Subcutaneous adipose tissue (tissue), 4 donors: ENCODE data around the gene BLVRA. TPM values are rescaled to one million over a fixed set of nuclear protein-coding genes. Genes with fewer than 3 reads are reported as not detected.

Experiments
- CTCF ChIP-seq: fragments of 450-650 bp; IDR thresholded peaks from one replicate; pipeline ENCODE4 v1.5.1; 2016; ENCODE audit warnings: low read depth, mild to moderate bottlenecking, control low read depth, antibody characterized with exemption, moderate library complexity
- total RNA-seq, 4 donors: library from RNA; depleted of rRNA; stranded (reverse); fragments of >200 nt; gene quantifications; one replicate each; pipeline ENCODE4 v1.1.0, GENCODE V29; 2016

The BLVRA gene
- total RNA-seq, 4 donors from 2014 or later, result 68.0 to 81.2 (median 72.9) TPM

DNA sequence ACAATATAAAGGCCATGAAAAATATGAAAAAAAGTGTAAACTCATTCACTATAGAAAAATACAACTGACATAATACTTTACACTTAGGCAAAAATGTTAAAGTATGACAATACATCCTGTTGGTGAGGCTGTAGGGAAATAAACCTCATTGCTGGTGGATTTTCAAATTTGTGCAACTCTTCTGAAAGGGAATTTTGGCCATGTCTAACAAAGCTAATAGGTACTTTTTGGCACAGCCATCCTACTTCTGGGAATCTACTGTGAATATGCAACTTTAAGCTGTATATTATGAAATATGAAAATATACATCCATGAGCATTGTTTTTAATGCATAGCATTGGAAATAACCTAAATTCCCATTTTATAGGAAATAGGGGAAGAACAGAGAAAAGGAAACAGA lies 15.8 kb upstream of the BLVRA start:
- no peak for TF ChIP-seq CTCF

DNA sequence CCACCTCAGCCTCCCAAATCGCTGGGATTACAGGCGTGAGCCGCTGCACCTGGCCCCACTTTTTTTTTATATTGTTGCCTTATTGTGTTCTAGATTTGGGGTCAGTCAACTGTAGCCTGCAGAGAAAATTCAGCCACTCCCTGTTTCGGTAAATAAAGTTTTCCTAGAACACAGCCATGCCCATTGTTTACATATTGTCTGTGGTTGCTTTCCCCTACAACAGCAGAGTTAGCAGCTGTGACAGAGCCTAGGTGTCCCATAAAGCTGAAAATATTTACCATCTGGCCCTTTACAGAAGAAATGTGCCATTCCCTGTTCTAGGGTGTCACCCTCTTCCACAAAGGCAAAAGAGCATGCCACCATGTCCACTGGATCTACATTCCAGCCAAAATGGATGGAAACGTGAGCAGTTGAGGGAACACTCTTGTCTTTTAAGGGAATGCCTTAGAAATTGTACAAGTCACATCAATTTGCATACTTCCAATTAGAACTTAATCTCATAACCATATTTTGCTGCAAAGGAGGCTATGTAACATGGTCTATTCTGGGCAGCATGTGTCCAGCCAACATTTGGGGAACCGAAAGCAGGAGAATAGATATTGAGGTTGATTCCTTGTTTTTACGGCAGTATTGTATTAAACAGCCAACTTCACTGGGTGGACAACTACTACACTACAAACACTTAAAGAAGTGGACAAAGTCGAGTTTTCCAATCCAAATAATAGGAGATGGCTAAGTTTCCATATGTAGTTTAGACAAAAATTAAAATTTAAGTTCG lies 11.0 kb upstream of the BLVRA start:
- TF ChIP-seq CTCF, result no peak

- TF ChIP-seq CTCF, result no peak
Observed at GRCh38 chr7:43749383-43749940, 9.0 kb upstream of the BLVRA start.

- no peak for TF ChIP-seq CTCF
Observed at GRCh38 chr7:43750016-43750887, 8.2 kb upstream of the BLVRA start.

DNA sequence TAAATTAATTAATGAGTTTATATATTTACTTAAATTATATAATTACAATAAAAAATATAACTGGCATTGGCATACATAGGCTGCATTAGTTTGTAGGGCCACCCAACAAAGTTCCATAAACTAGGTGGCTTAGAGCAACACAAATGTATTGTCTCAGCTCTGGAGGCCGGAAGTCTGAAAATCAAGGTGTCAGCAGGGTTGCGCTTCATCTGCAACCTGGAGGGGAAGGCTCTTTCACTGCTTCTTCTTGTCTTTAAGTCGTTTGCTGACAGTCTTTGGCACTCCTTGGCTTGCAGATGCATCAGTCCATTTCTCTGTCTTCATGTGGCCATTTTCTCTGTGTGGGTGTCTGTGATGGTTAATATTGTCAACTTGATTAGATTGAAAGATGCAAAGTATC lies 6.1 kb upstream of the BLVRA start:
- TF ChIP-seq CTCF, result no peak

GRCh38 chr7:43753271-43753810 lies 5.1 kb upstream of the BLVRA start:
- no peak for TF ChIP-seq CTCF

DNA sequence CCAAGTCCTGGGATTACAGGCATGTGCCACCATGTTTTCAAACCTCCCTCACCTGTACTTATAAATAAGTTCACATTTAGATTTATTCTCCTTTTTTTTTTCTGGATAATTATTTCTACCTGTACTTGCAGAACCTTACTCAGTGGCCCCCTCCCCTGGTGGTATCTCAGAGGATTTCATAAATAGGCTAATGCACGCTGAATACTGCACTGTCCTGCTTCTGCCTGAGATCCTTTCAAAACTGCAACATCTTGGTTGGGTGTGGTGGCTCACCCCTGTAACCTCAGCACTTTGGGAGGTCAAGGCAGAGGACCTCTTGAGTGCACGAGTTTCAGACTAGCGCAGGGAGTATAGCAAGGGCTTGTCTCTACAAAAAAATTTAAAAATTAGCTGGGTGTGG lies 4.6 kb upstream of the BLVRA start:
- no peak for TF ChIP-seq CTCF
